GM10266 (cell line): ENCODE results near the gene RASSF9.

Experiments used
- DNase-seq: peaks from one replicate; pipeline ENCODE4 v3.0.0; 2012; ENCODE audit errors: extremely low spot score
- CTCF ChIP-seq: IDR thresholded peaks from 2 replicates; pipeline ENCODE4 v1.5.1; 2012; ENCODE audit warnings: mild to moderate bottlenecking, low read depth; ENCODE audit not compliant: control insufficient read depth, insufficient read depth; ENCODE audit errors: missing control alignments

Gene RASSF9

GRCh38 chr12:85804663-85805062 lies 31.5 kb downstream of the RASSF9 start:
- no peak for TF ChIP-seq CTCF
- DNase-seq, result no peak

- DNase-seq, result no peak
- no peak for TF ChIP-seq CTCF
Observed at GRCh38 chr12:85803923-85804322, 32.3 kb downstream of the RASSF9 start.

GRCh38 chr12:85803231-85803630 lies 33.0 kb downstream of the RASSF9 start:
- no peak for TF ChIP-seq CTCF
- no peak for DNase-seq

- no peak for TF ChIP-seq CTCF
Observed at GRCh38 chr12:85798122-85798521, 38.1 kb downstream of the RASSF9 start.

GRCh38 chr12:85796001-85796400 lies 40.2 kb downstream of the RASSF9 start:
- no peak for TF ChIP-seq CTCF
- no peak for DNase-seq

More at GRCh38 chr12:85798122-85798521, 38.1 kb downstream of the RASSF9 start:
- DNase-seq, result no peak

- no peak for TF ChIP-seq CTCF
- DNase-seq, result no peak
Observed at GRCh38 chr12:85794531-85794930, 41.7 kb downstream of the RASSF9 start.

GRCh38 chr12:85784096-85784720 lies 52.0 kb downstream of the RASSF9 start:
- no peak for DNase-seq
- no peak for TF ChIP-seq CTCF
